C4-2B (cell line): ENCODE measurements around the gene ARID4B.
"Not testable (repeated sequence)": the region's sequence is repeated elsewhere in the genome, so short reads cannot be mapped to it uniquely, and the experiment has no call there.

Experiments
- ZFX ChIP-seq: fragments of 450-650 bp; IDR thresholded peaks from 2 replicates; pipeline ENCODE4 v1.6.1; 2017
- TF ChIP-seq, protein P1 (sequence below): fragments of 450-650 bp; conservative IDR thresholded peaks from 2 replicates; pipeline ENCODE4 v1.5.1; 2017; ENCODE audit warnings: mild to moderate bottlenecking

DNA sequence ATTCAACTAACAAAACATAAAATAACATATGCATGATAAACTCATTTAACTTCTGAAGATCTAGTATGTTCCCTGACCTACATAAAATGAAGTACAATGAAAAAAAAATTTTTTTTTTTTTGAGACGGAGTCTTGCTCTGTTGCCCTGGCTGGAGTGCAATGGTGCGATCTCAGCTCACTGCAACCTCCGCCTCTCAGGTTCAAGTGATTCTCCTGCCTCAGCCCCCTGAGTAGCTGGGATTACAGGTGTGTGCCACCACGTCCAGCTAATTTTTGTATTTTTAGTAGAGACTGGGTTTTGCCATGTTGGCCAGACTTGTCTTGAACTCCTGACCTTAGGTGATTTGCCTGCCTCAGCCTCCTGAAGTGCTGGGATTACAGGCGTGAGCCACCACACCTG, 125.5 kb downstream of the ARID4B start:
- TF ChIP-seq, protein P1, sequence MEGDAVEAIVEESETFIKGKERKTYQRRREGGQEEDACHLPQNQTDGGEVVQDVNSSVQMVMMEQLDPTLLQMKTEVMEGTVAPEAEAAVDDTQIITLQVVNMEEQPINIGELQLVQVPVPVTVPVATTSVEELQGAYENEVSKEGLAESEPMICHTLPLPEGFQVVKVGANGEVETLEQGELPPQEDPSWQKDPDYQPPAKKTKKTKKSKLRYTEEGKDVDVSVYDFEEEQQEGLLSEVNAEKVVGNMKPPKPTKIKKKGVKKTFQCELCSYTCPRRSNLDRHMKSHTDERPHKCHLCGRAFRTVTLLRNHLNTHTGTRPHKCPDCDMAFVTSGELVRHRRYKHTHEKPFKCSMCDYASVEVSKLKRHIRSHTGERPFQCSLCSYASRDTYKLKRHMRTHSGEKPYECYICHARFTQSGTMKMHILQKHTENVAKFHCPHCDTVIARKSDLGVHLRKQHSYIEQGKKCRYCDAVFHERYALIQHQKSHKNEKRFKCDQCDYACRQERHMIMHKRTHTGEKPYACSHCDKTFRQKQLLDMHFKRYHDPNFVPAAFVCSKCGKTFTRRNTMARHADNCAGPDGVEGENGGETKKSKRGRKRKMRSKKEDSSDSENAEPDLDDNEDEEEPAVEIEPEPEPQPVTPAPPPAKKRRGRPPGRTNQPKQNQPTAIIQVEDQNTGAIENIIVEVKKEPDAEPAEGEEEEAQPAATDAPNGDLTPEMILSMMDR = not testable (repeated sequence)
- not testable (repeated sequence) for TF ChIP-seq ZFX
